GM21447 (cell line): Measurements from ENCODE around the gene MYOZ2.

ENCODE experiments used
- ATAC-seq: cut with Tn5 transposase; IDR thresholded peaks from one replicate; pipeline ENCODE4 v1.9.1; 2021; ENCODE audit not compliant: unreplicated experiment

Gene MYOZ2

GRCh38 chr4:119190354-119190753, 54.7 kb downstream of the MYOZ2 start:
- no peak for ATAC-seq

DNA sequence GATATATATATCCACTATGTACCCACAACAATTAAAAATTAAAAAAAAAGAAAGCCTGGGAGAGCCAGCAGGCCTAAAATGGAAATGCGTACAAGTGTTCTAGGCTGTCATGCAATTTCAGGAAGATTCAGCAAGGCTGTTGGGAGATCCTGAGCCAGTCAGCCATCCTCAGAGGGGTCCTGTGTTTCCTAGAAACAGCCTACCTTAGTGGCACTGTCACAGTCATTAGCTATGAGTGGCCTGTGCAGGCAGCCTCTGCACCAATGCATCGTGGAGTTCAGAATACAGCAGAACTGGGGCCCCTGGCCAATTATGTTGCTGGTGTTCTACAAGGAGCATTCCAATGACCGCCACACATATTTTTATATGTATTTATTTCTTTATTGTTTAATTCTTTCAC, 55.9 kb downstream of the MYOZ2 start:
- no peak for ATAC-seq

DNA sequence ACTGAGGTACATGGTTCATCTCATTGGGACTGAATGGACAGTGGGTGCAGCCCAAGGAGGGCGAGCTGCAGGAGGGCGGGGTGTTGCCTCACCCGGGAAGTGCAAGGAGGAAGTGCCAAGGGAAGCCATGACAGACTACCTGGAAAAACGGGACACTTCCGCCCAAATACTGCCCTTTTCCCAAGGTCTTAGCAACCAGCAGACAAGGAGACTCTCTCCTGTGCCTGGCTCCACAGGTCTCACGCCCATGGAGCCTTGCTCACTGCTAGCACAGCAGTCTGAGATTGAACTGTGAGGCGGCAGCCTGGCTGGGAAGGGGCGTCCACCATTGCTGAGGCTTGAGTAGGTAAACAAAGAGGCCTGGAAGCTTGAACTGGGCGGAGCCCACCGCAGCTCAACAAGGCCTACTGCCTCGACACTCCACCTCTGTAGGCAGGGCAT, 62.2 kb downstream of the MYOZ2 start:
- no peak for ATAC-seq

DNA sequence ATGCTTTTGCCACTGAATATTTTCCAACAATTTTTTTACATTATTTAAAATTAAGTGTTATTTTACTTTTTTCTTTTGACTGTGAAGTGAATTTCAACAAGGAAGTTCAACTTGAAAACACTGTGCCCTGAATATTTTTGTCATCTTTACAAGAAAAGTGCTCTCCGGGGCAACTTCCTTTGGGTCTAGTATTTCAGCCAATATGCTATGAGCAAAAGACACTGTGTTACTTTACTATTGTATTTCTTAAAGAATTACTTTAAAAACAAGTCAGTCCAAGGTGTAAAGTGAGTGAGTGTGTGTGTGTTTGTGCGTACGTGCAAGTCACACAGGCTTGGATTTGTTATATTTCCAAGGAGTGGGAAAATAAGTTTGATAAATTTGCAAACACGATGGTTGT, 69.3 kb downstream of the MYOZ2 start:
- ATAC-seq, result no peak

- ATAC-seq, result no peak
Measured at GRCh38 chr4:119205690-119206089, 70.1 kb downstream of the MYOZ2 start.

GRCh38 chr4:119206178-119206577, 70.5 kb downstream of the MYOZ2 start:
- no peak for ATAC-seq

GRCh38 chr4:119207051-119207450, 71.4 kb downstream of the MYOZ2 start:
- ATAC-seq, result no peak

GRCh38 chr4:119209077-119209476, 73.4 kb downstream of the MYOZ2 start:
- no peak for ATAC-seq

- no peak for ATAC-seq
Measured at GRCh38 chr4:119209586-119209985, 74.0 kb downstream of the MYOZ2 start.

GRCh38 chr4:119210775-119211174, 75.1 kb downstream of the MYOZ2 start:
- ATAC-seq, result no peak

DNA sequence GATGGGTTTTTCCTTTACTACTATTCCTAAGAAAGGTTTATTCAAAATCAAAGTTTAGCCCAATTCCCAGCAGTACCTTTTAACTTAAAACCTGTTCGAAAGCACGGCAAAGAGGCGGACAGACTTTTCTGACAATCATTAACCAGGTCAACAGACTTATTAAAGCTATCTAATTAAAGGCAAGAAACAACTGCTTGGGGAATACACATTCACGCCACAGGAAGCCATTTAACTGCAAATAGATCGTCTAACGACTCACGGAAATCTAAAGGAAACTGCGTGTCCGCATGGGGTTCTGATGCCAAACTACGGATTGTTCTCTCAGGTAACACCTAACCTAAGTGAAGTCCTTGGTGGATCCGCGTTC, 76.2 kb downstream of the MYOZ2 start:
- peak; percentile 1 for ATAC-seq

DNA sequence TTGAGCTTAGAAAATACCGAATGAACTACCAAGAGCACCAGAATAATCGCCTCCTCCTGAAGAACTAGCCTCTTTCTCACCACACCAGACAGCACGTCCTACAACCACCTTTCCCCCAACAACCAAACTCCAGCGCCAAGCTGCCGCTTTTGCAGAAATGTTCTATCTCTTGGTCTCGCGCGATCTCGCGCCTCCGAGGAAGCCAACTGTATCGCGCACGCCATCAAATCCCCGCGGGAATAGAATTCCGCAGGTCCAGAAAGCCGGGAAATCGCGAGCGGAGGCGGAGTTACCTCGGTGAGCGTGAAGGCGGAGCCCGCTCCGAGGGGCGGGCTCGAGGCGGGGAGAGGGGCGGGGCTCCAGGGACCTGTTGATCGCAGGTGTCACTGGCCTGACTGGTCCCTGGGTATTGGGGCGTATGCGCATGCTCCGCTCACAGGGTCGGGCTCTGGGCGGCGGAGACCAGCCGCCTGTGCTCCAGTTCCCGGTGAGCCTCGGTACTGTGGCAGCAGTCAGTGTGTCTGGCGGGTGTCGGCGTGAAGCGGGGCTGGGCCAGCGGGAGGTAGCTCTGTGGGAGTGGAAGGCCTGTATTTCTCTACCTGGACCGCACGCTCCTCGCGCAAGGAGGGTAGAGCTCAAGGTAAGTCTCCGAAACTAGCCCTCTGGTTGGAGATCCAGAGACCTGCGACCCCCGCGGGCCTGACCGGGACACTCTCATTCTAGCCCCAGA, 76.8 kb downstream of the MYOZ2 start, which contains the start of gene USP53:
Gene USP53 (plus strand): TSS at position 480 of the 730 bp plus-strand sequence. CDS start 27,047 bp downstream, outside the sequence.
- ATAC-seq, result peak; percentile 87

GRCh38 chr4:119212964-119213606, 77.5 kb downstream of the MYOZ2 start:
- peak; percentile 55 for ATAC-seq

- ATAC-seq, result no peak
Measured at GRCh38 chr4:119218093-119218492, 82.5 kb downstream of the MYOZ2 start.

GRCh38 chr4:119221412-119221811, 85.8 kb downstream of the MYOZ2 start:
- ATAC-seq, result no peak

DNA sequence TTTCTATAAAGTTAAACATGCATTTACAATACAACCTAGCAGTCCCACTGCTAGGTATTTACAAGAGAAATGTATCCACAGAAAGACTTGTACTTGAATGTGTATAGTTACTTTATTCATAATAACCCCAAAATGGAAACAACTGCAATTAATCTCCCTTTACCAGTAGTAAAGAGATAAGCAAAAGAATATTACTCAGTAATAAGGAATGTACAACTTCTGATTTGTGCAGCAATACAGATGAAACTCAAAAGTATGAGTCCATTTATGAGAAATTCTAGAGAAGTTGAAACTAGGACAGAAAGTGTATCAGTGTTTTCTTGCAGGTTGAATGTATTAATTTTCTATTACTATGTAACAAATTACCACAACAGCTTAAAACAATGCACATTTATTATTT, 92.1 kb downstream of the MYOZ2 start:
- ATAC-seq, result no peak

DNA sequence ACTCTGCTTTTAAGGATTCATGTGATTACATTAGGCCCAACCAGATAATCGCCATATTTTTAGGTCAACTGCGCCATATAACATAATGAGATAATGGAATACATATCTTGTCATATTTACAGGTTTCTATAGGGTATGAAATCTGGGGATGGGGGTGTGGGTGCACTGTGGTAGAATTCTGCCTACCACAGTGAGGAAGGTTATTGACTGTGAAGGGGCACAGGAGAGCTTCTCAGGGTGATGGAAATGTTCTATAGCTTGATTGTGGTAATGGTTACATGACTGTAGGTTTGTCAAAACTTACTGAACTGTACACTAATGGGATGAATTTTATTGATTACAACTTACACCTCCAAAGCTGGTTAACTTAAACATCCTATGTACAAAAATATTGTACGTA, 92.8 kb downstream of the MYOZ2 start:
- no peak for ATAC-seq

DNA sequence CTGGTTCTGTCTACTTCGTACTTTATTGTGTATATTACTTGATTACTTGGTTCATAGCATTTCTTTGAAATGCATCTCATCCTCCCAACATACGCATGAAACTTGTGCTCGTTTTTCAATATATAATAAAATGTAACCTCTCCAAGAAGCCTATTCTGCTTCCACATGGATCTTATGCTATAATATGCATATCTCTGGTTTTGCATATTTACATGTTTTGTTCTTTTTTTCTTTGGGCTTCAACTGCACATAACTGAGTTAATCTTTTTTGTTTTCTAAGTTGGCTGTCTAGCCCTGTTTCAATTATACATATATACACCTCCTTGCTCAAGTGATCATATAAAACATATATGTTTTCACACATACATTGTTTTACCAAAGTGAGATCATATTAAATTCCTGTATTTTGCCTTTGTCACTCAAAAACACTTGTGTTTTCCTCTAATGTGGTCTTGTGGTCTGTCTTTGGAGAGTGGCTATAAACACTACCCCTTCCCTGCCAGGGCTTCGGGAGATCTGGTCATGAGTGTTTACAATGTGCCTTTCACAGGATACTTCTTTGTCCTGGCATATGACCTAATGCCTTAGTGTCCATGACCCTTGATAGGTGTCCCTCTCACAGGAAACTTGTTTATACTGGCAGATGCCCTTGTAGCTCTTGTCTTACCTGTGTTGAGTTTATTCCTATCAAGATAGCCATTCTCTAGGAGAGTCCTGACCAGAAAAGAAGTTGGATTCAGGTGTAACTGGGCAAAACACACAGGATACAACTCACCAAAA, 94.5 kb downstream of the MYOZ2 start:
- ATAC-seq, result no peak

DNA sequence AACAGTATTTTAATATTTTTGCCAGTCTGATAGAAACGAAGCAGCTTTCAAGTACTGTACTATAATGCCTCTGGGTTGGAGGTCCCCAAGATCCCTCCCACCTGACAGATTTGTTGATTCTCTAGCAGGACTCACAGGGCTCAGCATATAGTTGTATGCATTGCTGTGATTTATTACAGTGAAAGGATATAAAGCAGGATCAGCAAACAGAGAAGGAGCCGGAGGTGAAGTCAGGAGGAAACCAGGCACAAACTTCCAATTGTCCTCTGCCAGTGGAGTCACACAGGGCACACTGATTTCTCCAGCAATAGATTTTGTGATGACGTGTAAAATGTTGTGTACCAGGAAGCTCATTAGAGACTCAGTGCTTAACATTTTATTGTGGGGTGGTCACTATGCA, 95.9 kb downstream of the MYOZ2 start:
- no peak for ATAC-seq

- ATAC-seq, result no peak
Measured at GRCh38 chr4:119232286-119232685, 96.7 kb downstream of the MYOZ2 start.

DNA sequence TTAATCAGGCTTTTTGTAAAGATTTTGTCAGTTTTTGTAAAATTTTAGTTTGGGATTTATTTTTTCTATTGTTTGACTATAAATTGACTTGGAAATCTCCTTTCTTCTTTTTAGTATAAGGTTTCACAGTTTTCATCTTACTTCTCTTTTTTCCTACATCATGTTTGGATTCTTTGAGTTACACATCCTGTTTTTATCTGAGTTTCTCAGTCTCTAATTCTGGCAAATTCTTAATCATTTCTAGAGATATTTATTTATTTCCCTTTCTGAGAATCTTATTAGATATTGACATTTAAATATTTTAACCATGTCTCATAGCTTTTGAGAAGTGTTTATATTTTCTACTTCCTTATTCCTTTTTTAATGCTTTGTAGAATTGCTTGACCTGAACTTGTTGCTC, 97.6 kb downstream of the MYOZ2 start:
- no peak for ATAC-seq

DNA sequence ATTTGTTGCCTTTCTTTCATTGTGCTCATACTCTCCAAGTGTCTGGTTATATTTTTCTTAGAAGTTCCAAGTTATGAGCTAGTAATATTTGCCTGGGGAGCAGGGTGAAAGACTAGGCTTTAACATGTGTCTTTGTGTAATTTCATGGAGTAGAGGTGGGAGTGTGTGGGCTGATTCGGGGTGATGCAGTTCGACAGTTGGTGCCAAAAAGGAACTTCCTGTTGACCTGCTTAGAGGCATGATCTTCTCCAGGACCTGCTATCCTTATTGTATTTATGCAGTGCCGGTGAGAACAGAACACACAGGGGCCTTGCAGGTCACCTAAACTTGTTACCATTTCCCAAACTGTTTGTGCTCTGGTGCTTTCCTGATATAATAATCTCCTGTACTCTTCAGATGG, 98.1 kb downstream of the MYOZ2 start:
- ATAC-seq, result no peak
